Ascending aorta (tissue), 2 donors: ENCODE data around the gene PRSS35. TPM values are rescaled to one million over a fixed set of nuclear protein-coding genes. Genes with fewer than 3 reads are reported as not detected.

ENCODE experiments used
- DNase-seq, 2 donors: peaks; one replicate each; pipeline ENCODE4 v3.0.0-alpha.2; 2019; ENCODE audit warnings: low spot score in 2 of 2
- H3K27ac ChIP-seq, 2 donors: fragments of 200-600 bp; sonication (generic); one replicate each; pipeline ENCODE4 v1.5.1; 2016 to 2017; ENCODE audit warnings: mild to moderate bottlenecking in 1 of 2
- H3K27me3 ChIP-seq: fragments of 200-600 bp; sonication (generic); one replicate; pipeline ENCODE4 v1.5.1; 2017
- H3K36me3 ChIP-seq, 2 donors: fragments of 200-600 bp; sonication (generic); one replicate each; pipeline ENCODE4 v1.5.1; 2016
- H3K4me1 ChIP-seq, 2 donors: fragments of 200-600 bp; sonication (generic); one replicate each; pipeline ENCODE4 v1.5.1; 2016 to 2017; ENCODE audit warnings: mild to moderate bottlenecking in 1 of 2
- H3K4me3 ChIP-seq, 2 donors: fragments of 200-600 bp; sonication (generic); one replicate each; pipeline ENCODE4 v1.5.1; 2016 to 2017; ENCODE audit warnings: mild to moderate bottlenecking in 1 of 2
- H3K9me3 ChIP-seq, 2 donors: fragments of 200-600 bp; sonication (generic); one replicate each; pipeline ENCODE4 v1.5.1; 2016
- intact Hi-C: fragments of 100-400 bp; cut with DNase I; formaldehyde crosslinking; loops from one replicate; pipeline ENCODE4 v1.15.1; 2023
- total RNA-seq: library from RNA; depleted of rRNA; stranded (reverse); fragments of >200 nt; gene quantifications from one replicate; pipeline ENCODE4 v1.1.0, GENCODE V29; 2016
- TF ChIP-seq, protein P1 (sequence below), 3 experiments: fragments of 200-600 bp in 2 of 3; fragments of 450-650 bp in 1 of 3; sonication (generic) in 2 of 3; IDR thresholded peaks; one replicate each; pipeline ENCODE4 v1.5.1; 2016 to 2019; ENCODE audit warnings: antibody characterized with exemption in 3 of 3, mild to moderate bottlenecking in 1 of 3, moderate library complexity in 1 of 3

PRSS35 gene
- total RNA-seq, 1 donor from 2014 or later: 1.8 TPM

DNA sequence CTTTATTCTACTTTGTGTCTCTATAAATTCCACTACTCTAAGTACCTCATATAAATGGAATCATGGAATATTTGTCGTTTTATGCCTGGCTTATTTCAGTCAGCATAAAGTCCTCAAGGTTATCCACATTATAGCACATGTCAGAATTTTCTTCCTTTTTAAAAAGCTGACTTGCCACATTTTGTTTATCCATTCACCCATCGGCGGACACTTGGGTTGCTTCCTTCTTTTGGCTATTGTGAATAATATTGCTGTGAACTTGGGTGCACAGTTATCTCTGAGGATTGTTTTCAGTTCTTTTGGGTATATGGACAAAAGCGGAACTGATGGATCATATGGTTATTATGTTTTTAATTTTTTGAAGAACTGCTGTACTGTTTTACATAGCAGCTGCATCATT lies 42.3 kb upstream of the PRSS35 start:
- no peak overlapping the region for H3K4me3 ChIP-seq
- no peaks in the 10 kb centered on the region for H3K36me3 ChIP-seq
- no peaks in the 10 kb centered on the region for H3K9me3 ChIP-seq
- TF ChIP-seq, protein P1, sequence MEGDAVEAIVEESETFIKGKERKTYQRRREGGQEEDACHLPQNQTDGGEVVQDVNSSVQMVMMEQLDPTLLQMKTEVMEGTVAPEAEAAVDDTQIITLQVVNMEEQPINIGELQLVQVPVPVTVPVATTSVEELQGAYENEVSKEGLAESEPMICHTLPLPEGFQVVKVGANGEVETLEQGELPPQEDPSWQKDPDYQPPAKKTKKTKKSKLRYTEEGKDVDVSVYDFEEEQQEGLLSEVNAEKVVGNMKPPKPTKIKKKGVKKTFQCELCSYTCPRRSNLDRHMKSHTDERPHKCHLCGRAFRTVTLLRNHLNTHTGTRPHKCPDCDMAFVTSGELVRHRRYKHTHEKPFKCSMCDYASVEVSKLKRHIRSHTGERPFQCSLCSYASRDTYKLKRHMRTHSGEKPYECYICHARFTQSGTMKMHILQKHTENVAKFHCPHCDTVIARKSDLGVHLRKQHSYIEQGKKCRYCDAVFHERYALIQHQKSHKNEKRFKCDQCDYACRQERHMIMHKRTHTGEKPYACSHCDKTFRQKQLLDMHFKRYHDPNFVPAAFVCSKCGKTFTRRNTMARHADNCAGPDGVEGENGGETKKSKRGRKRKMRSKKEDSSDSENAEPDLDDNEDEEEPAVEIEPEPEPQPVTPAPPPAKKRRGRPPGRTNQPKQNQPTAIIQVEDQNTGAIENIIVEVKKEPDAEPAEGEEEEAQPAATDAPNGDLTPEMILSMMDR (IDR thresholded peaks at IDR 0.05): no peak
- no peaks in the 10 kb centered on the region for H3K4me1 ChIP-seq
- no peak for DNase-seq
- no peaks in the 10 kb centered on the region for H3K27me3 ChIP-seq
- intact Hi-C loops: no loop called here
- no peak overlapping the region for H3K27ac ChIP-seq

DNA sequence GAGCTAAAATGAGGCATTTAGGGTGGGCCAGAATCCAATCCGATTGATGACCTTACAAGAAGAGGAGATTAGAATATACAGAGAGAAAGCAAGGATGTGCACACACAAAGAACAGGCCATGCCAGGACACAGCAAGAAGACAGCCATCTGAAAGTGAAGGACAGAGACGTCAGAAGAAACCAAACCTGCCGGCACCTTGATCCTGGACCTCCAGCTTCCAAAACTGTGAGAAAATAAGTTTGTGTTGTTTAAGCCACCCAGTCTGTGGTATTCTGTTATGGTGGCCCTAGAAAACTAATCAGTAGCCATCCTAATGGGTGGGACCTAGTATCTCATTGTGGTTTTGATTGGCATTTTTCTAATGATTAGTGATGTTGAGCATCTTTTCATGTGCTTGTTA lies 41.7 kb upstream of the PRSS35 start:
- H3K9me3 ChIP-seq: no peaks in the 10 kb centered on the region
- intact Hi-C loops: no loop called here
- H3K36me3 ChIP-seq: no peaks in the 10 kb centered on the region
- no peaks in the 10 kb centered on the region for H3K4me1 ChIP-seq
- H3K27me3 ChIP-seq: no peaks in the 10 kb centered on the region
- TF ChIP-seq, protein P1 (IDR thresholded peaks at IDR 0.05): no peak
- no peak overlapping the region for H3K27ac ChIP-seq
- H3K4me3 ChIP-seq: no peak overlapping the region
- DNase-seq: no peak

DNA sequence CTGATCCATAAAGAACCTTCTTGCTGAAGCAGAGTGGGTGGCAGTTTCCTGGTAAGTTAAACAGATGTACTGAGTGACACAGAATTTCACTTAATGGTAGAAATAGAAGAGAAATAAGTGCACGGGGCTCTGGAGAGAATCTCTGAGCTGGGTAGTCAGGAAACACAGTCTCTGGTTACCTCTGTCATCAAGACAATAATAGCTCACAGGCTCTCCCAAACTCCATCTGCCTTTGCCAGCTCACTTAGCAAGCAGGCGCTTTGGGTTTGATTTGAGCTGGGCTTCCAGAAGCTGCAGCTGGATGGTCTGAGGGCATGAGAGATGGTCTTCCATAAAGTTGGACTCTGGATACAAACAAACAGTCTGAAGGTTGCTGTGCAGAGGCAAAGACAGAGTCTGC lies 39.6 kb upstream of the PRSS35 start:
- Histone ChIP-seq H3K9me3 (no peaks in the 10 kb centered on the region), H3K4me1 (no peaks in the 10 kb centered on the region), H3K36me3 (no peaks in the 10 kb centered on the region), H3K27ac (no peak overlapping the region), H3K27me3 (no peaks in the 10 kb centered on the region), H3K4me3 (no peak overlapping the region)
- no peak for DNase-seq
- TF ChIP-seq, protein P1 (IDR thresholded peaks at IDR 0.05): no peak
- intact Hi-C loops: no loop called here

DNA sequence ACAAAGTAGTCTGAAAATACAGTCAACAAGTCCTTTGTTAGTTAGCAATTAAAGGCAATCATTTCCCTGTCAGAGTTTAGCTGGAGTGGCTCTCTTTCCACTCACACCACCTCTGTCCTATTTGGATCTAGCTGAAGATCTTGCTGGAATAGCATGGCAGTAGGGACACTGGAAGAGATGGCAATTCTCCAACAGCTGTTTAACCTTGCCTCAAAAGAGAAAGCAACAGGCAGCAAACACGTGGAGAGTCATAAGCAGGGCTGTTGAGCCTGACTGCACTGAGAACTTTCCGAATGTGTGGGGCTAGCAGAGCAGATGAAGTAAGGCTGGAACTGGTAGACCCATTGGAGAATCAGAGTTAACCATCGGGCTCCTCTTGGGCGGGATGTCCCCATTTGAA lies 38.0 kb upstream of the PRSS35 start:
- no peaks in the 10 kb centered on the region for H3K4me1 ChIP-seq
- TF ChIP-seq, protein P1 (IDR thresholded peaks at IDR 0.05): no peak
- H3K27ac ChIP-seq: no peak overlapping the region
- no peak for DNase-seq
- no peaks in the 10 kb centered on the region for H3K36me3 ChIP-seq
- no peak overlapping the region for H3K4me3 ChIP-seq
- H3K27me3 ChIP-seq: no peaks in the 10 kb centered on the region
- intact Hi-C loops: no loop called here
- no peaks in the 10 kb centered on the region for H3K9me3 ChIP-seq

DNA sequence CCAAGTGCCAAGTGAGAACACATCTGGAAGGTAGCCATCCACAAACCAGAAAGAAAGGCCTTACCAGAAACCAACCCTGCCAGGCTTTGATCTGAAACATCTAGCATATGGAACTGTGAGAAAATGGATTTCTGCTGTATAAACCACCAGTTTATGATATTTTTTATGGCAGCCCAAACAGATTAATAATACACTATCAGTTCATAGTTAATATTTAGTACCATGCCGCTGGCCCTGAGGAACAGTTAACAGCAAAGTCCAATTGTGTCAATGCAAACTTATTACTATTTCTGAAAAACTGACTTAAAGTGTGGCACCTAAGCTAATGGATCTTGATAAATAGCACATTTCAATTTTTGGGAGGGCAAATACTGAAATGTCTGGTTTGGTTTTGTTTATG lies 35.4 kb upstream of the PRSS35 start:
- intact Hi-C loops: no loop called here
- Histone ChIP-seq H3K4me1 (no peaks in the 10 kb centered on the region), H3K27ac (no peak overlapping the region), H3K4me3 (no peak overlapping the region), H3K36me3 (no peaks in the 10 kb centered on the region), H3K9me3 (no peaks in the 10 kb centered on the region), H3K27me3 (no peaks in the 10 kb centered on the region)
- DNase-seq: no peak
- TF ChIP-seq, protein P1 (IDR thresholded peaks at IDR 0.05): no peak

DNA sequence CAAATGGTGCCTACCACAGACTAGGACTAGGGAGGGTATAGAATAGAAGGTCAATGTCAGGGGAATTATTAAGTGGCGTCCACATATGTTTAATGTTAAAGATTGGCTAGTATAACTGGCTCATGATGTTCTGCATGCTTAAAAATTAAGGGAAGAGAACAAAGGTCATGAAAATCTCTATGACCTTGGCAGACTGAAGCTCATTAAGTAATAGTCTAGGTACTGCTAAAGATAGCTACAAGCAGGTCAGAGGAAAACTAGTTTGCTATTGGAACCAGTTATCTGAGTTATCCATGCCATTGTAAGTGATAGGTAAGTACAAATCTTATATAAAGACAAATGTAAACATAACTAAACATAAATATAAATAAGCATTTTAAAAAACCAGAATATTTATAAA lies 32.9 kb upstream of the PRSS35 start:
- H3K27me3 ChIP-seq: no peaks in the 10 kb centered on the region
- no peak for DNase-seq
- intact Hi-C loops: no loop called here

More for the DNA sequence above, 32.9 kb upstream of the PRSS35 start:
- TF ChIP-seq, protein P1 (IDR thresholded peaks at IDR 0.05): no peak
- Histone ChIP-seq H3K36me3 (no peaks in the 10 kb centered on the region), H3K27ac (no peak overlapping the region), H3K4me1 (no peaks in the 10 kb centered on the region), H3K9me3 (no peaks in the 10 kb centered on the region), H3K4me3 (no peak overlapping the region)
